HG02884 (cell line): ENCODE measurements around the gene ALG14.
"Not testable (repeated sequence)": the region's sequence is repeated elsewhere in the genome, so short reads cannot be mapped to it uniquely, and the experiment has no call there.

ENCODE experiments used
- ATAC-seq: cut with Tn5 transposase; IDR thresholded peaks from one replicate; pipeline ENCODE4 v1.9.1; 2021; ENCODE audit warnings: mild to moderate bottlenecking, moderate library complexity; ENCODE audit not compliant: unreplicated experiment

Gene ALG14

GRCh38 chr1:95013950-95014574 lies 58.7 kb downstream of the ALG14 start:
- ATAC-seq = no peak

GRCh38 chr1:95012389-95012788 lies 60.4 kb downstream of the ALG14 start:
- ATAC-seq = no peak

GRCh38 chr1:95010158-95010557 lies 62.6 kb downstream of the ALG14 start:
- no peak for ATAC-seq

GRCh38 chr1:95007687-95008086 lies 65.1 kb downstream of the ALG14 start:
- ATAC-seq = no peak

- no peak for ATAC-seq
Measured at GRCh38 chr1:95006681-95007080, 66.1 kb downstream of the ALG14 start.

GRCh38 chr1:95005584-95005983 lies 67.2 kb downstream of the ALG14 start:
- no peak for ATAC-seq

- ATAC-seq = no peak
Measured at GRCh38 chr1:95004013-95004412, 68.7 kb downstream of the ALG14 start.

GRCh38 chr1:95003433-95003738 lies 69.4 kb downstream of the ALG14 start:
- ATAC-seq = no peak

GRCh38 chr1:95002540-95003432 lies 70.0 kb downstream of the ALG14 start:
- ATAC-seq = no peak

- no peak for ATAC-seq
Measured at GRCh38 chr1:95002164-95002539, 70.6 kb downstream of the ALG14 start.

- no peak for ATAC-seq
Measured at GRCh38 chr1:94999456-95000131, 73.2 kb downstream of the ALG14 start.

GRCh38 chr1:94998748-94999147 lies 74.0 kb downstream of the ALG14 start:
- ATAC-seq = no peak

- no peak for ATAC-seq
Measured at GRCh38 chr1:94998114-94998513, 74.6 kb downstream of the ALG14 start.

GRCh38 chr1:94995536-94995935 lies 77.2 kb downstream of the ALG14 start:
- ATAC-seq = not testable (repeated sequence)

GRCh38 chr1:94994805-94995204 lies 77.9 kb downstream of the ALG14 start:
- no peak for ATAC-seq

GRCh38 chr1:94993931-94994645 lies 78.7 kb downstream of the ALG14 start:
- no peak for ATAC-seq

- ATAC-seq = no peak
Measured at GRCh38 chr1:94992863-94993563, 79.7 kb downstream of the ALG14 start.

- ATAC-seq = no peak
Measured at GRCh38 chr1:94992161-94992560, 80.6 kb downstream of the ALG14 start.

- ATAC-seq = no peak
Measured at GRCh38 chr1:94989911-94990473, 82.8 kb downstream of the ALG14 start.

GRCh38 chr1:94989398-94989797 lies 83.4 kb downstream of the ALG14 start:
- ATAC-seq = no peak
